ENCODE measurements around the gene EZR. TPM values are rescaled to one million over a fixed set of nuclear protein-coding genes. Genes with fewer than 3 reads are reported as not detected.
A peak's percentile ranks its signal among the peaks of the same experiment; 100 is the strongest.

The EZR gene
- total and polyA plus RNA-seq, 9 of the 15 experiments (the other 6 are each of a cell fraction or from before 2014, with no cell fraction given) = 36.5 to 162 (median 104) TPM

DNA sequence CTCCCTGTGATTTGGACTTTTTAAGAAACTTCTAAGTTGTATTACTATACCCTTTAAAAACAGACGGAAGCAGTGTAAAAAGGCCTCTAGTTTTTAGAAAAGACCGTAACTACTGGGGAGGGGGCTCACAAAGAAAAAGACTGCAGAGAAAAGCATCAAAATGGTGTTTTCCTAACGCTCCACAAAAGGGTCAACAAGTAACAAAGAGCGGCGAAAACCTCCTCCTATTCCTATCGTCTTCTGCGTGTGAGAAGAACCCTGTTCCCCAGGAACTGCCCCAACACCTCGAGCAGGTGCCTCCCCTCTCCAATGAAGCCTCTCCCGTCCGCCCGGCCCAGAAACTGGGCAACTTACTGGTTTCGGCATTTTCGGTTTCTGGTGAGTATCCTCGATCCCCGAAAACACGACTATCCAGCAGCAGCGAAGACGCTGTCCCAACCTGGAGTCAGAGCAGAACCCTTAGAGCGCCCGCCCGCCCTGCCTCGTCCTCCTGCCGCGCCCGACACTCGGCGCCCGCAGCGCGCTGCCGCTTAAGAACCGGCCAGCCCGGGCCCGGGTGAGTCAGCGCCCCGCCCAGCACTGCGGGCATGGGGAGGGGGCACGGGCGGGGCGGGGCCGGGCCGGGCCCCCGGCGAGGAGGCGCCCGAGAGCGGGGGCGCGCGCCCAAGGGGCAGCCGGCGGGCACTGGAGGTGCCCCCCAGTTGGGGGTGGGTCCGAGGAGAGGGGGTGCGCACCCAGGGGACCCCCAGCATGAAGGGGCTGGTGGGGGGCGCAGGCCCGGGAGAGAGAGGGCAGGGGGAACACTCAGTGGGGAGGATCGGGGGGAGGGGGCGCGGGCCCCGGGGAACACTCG, 1.2 kb downstream of the EZR start (continued):
- TF ChIP-seq, protein P1, sequence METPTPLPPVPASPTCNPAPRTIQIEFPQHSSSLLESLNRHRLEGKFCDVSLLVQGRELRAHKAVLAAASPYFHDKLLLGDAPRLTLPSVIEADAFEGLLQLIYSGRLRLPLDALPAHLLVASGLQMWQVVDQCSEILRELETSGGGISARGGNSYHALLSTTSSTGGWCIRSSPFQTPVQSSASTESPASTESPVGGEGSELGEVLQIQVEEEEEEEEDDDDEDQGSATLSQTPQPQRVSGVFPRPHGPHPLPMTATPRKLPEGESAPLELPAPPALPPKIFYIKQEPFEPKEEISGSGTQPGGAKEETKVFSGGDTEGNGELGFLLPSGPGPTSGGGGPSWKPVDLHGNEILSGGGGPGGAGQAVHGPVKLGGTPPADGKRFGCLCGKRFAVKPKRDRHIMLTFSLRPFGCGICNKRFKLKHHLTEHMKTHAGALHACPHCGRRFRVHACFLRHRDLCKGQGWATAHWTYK (CRISPR knock-in tag; IDR thresholded peaks at IDR 0.05) = peak; percentile 62; the same call in 1 of the 2 replicates
- TF ChIP-seq, protein P2, sequence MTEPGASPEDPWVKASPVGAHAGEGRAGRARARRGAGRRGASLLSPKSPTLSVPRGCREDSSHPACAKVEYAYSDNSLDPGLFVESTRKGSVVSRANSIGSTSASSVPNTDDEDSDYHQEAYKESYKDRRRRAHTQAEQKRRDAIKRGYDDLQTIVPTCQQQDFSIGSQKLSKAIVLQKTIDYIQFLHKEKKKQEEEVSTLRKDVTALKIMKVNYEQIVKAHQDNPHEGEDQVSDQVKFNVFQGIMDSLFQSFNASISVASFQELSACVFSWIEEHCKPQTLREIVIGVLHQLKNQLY (CRISPR knock-in tag; conservative IDR thresholded peaks at IDR 0.05) = no peak
- TF ChIP-seq ELF4 (CRISPR knock-in tag; IDR thresholded peaks at IDR 0.05) (peak; percentile 56; the same call in 1 of the 2 replicates), SIN3B (IDR thresholded peaks at IDR 0.05; ENCODE audit: low read depth) (peak; percentile 21; the same call in 1 of the 2 replicates), ZBTB1 (CRISPR knock-in tag; IDR thresholded peaks at IDR 0.05; ENCODE audit: borderline replicate concordance, low read depth) (peak; percentile 25; the same call in 1 of the 2 replicates), ZNF445 (CRISPR knock-in tag; IDR thresholded peaks at IDR 0.05; ENCODE audit: low read depth) (no peak), PHB2 (IDR thresholded peaks at IDR 0.05; ENCODE audit: low read depth) (no peak), CC2D1A (IDR thresholded peaks at IDR 0.05) (no peak), SMARCC2 (IDR thresholded peaks at IDR 0.05; ENCODE audit: low read depth) (0 out of 2 replicates have a peak, but pooled peaks have one; percentile 11), RCOR1 (IDR thresholded peaks at IDR 0.05; ENCODE audit: borderline replicate concordance in 1 of 2, low read depth in 2 of 2, low read length in 2 of 2) (0 out of 4 replicates have a peak, but pooled peaks of 1 of the 2 experiments have one; percentile 23), ZBTB8A (IDR thresholded peaks at IDR 0.05; ENCODE audit: partially characterized antibody) (no peak), ZNF830 (CRISPR knock-in tag; IDR thresholded peaks at IDR 0.05) (0 out of 2 replicates have a peak, but pooled peaks have one; percentile 10), HDAC3 (IDR thresholded peaks at IDR 0.05; ENCODE audit: borderline replicate concordance, partially characterized antibody) (no peak)
- TF ChIP-seq, protein P3, sequence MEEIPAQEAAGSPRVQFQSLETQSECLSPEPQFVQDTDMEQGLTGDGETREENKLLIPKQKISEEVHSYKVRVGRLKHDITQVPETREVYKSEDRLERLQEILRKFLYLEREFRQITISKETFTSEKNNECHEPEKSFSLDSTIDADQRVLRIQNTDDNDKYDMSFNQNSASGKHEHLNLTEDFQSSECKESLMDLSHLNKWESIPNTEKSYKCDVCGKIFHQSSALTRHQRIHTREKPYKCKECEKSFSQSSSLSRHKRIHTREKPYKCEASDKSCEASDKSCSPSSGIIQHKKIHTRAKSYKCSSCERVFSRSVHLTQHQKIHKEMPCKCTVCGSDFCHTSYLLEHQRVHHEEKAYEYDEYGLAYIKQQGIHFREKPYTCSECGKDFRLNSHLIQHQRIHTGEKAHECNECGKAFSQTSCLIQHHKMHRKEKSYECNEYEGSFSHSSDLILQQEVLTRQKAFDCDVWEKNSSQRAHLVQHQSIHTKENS (CRISPR knock-in tag; IDR thresholded peaks at IDR 0.05) = no peak
- TF ChIP-seq, protein P4, sequence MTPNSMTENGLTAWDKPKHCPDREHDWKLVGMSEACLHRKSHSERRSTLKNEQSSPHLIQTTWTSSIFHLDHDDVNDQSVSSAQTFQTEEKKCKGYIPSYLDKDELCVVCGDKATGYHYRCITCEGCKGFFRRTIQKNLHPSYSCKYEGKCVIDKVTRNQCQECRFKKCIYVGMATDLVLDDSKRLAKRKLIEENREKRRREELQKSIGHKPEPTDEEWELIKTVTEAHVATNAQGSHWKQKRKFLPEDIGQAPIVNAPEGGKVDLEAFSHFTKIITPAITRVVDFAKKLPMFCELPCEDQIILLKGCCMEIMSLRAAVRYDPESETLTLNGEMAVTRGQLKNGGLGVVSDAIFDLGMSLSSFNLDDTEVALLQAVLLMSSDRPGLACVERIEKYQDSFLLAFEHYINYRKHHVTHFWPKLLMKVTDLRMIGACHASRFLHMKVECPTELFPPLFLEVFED (CRISPR knock-in tag; conservative IDR thresholded peaks at IDR 0.05) = peak; percentile 84
- TF ChIP-seq, protein P5, sequence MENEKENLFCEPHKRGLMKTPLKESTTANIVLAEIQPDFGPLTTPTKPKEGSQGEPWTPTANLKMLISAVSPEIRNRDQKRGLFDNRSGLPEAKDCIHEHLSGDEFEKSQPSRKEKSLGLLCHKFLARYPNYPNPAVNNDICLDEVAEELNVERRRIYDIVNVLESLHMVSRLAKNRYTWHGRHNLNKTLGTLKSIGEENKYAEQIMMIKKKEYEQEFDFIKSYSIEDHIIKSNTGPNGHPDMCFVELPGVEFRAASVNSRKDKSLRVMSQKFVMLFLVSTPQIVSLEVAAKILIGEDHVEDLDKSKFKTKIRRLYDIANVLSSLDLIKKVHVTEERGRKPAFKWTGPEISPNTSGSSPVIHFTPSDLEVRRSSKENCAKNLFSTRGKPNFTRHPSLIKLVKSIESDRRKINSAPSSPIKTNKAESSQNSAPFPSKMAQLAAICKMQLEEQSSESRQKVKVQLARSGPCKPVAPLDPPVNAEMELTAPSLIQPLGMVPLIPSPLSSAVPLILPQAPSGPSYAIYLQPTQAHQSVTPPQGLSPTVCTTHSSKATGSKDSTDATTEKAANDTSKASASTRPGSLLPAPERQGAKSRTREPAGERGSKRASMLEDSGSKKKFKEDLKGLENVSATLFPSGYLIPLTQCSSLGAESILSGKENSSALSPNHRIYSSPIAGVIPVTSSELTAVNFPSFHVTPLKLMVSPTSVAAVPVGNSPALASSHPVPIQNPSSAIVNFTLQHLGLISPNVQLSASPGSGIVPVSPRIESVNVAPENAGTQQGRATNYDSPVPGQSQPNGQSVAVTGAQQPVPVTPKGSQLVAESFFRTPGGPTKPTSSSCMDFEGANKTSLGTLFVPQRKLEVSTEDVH (IDR thresholded peaks at IDR 0.05; ENCODE audit: low read depth, partially characterized antibody) = no peak
- TF ChIP-seq, protein P6, sequence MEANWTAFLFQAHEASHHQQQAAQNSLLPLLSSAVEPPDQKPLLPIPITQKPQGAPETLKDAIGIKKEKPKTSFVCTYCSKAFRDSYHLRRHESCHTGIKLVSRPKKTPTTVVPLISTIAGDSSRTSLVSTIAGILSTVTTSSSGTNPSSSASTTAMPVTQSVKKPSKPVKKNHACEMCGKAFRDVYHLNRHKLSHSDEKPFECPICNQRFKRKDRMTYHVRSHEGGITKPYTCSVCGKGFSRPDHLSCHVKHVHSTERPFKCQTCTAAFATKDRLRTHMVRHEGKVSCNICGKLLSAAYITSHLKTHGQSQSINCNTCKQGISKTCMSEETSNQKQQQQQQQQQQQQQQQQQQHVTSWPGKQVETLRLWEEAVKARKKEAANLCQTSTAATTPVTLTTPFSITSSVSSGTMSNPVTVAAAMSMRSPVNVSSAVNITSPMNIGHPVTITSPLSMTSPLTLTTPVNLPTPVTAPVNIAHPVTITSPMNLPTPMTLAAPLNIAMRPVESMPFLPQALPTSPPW (CRISPR knock-in tag; IDR thresholded peaks at IDR 0.05) = peak; percentile 96
